ENCODE measurements around the gene PHLDA2. TPM values are rescaled to one million over a fixed set of nuclear protein-coding genes. Genes with fewer than 3 reads are reported as not detected.
A peak's percentile ranks its signal among the peaks of the same experiment; 100 is the strongest.

The PHLDA2 gene
- polyA plus RNA-seq, 12 donors: 0.26 to 2.4 (median 0.50) TPM; not detected in 3

GRCh38 chr11:2899080-2899783, 30.0 kb downstream of the PHLDA2 start:
- no peak for DNase-seq

- no peak for DNase-seq
Observed at GRCh38 chr11:2898366-2899079, 30.7 kb downstream of the PHLDA2 start.

GRCh38 chr11:2897048-2897447, 32.2 kb downstream of the PHLDA2 start:
- DNase-seq: no peak

- no peak for DNase-seq
Observed at GRCh38 chr11:2896047-2896446, 33.2 kb downstream of the PHLDA2 start.

GRCh38 chr11:2893935-2894334, 35.3 kb downstream of the PHLDA2 start:
- no peak for DNase-seq

GRCh38 chr11:2892967-2893528, 36.2 kb downstream of the PHLDA2 start:
- no peak for DNase-seq

- peak; percentile 71 for DNase-seq
Observed at GRCh38 chr11:2892215-2892966, 36.8 kb downstream of the PHLDA2 start.

GRCh38 chr11:2891326-2892214, 37.6 kb downstream of the PHLDA2 start:
- DNase-seq: no peak

GRCh38 chr11:2890466-2891294, 38.5 kb downstream of the PHLDA2 start:
- peak; percentile 55 for DNase-seq

- no peak for DNase-seq
Observed at GRCh38 chr11:2889362-2890273, 39.6 kb downstream of the PHLDA2 start.

- DNase-seq: peak; percentile 91
Observed at GRCh38 chr11:2888266-2888968, 40.8 kb downstream of the PHLDA2 start.

GRCh38 chr11:2887515-2888195, 41.6 kb downstream of the PHLDA2 start:
- no peak for DNase-seq

GRCh38 chr11:2886936-2887335, 42.3 kb downstream of the PHLDA2 start:
- no peak for DNase-seq

- peak; percentile 57 for DNase-seq
Observed at GRCh38 chr11:2886191-2886894, 42.9 kb downstream of the PHLDA2 start.

- DNase-seq: peak; percentile 89
Observed at GRCh38 chr11:2885678-2886081, 43.5 kb downstream of the PHLDA2 start, which contains the start of gene CDKN1C. Gene CDKN1C (minus strand): TSS chr11:2885775. CDS start chr11:2885456, 319 bp downstream.

- no peak for DNase-seq
Observed at GRCh38 chr11:2885017-2885677, 44.1 kb downstream of the PHLDA2 start.
